ENCODE measurements around the gene LIN37. TPM values are rescaled to one million over a fixed set of nuclear protein-coding genes. Genes with fewer than 3 reads are reported as not detected.

LIN37 gene
- total and polyA plus RNA-seq, 7 donors, result 3.1 to 26.8 (median 14.5) TPM

GRCh38 chr19:35790981-35791813 lies 42.8 kb downstream of the LIN37 start:
- DNase-seq (no peak), ATAC-seq (peak in 1 of 4 donors; percentile 43)
- H3K36me3 ChIP-seq (ENCODE audit: insufficient read depth in 1 of 2, low read depth in 1 of 2), result no peaks in the 10 kb centered on the region
- 52 to 61% (median 55%) methylated on average over 17 to 20 of the region's 20 CpGs for WGBS, 3 donors
- H3K4me1 ChIP-seq, result no peaks in the 10 kb centered on the region
- no peaks in the 10 kb centered on the region for H3K9me3 ChIP-seq
- intact Hi-C loops (cut with DNase I), result no loop called here
- no peak overlapping the region for H3K27ac ChIP-seq
- H3K4me3 ChIP-seq, result no peak overlapping the region
- peaks cover 0 to 6% (median 0%) of the 10 kb centered on the region in 3 donors for H3K27me3 ChIP-seq (ENCODE audit: insufficient read depth in 3 of 3, low read length in 2 of 3)
- no peak for TF ChIP-seq CTCF (IDR thresholded peaks at IDR 0.05)

- Histone ChIP-seq H3K4me3 (no peak overlapping the region), H3K27me3 (ENCODE audit: insufficient read depth in 3 of 3, low read length in 2 of 3) (peaks cover 0 to 12% (median under 1%) of the 10 kb centered on the region in 3 donors), H3K27ac (no peak overlapping the region), H3K4me1 (no peaks in the 10 kb centered on the region), H3K36me3 (ENCODE audit: insufficient read depth in 1 of 2, low read depth in 1 of 2) (no peaks in the 10 kb centered on the region), H3K9me3 (no peaks in the 10 kb centered on the region)
- ATAC-seq (no peak), DNase-seq (no peak)
- TF ChIP-seq CTCF (IDR thresholded peaks at IDR 0.05), result no peak
- intact Hi-C loops (cut with DNase I), result no loop called here
- 85 to 86% (median 85%) methylated on average over 9 of the region's 9 CpGs for WGBS, 3 donors
Observed at GRCh38 chr19:35791814-35792279, 43.5 kb downstream of the LIN37 start.

GRCh38 chr19:35792312-35792711 lies 43.9 kb downstream of the LIN37 start:
- intact Hi-C loops (cut with DNase I), result no loop called here
- H3K27me3 ChIP-seq (ENCODE audit: insufficient read depth in 3 of 3, low read length in 2 of 3), result peaks cover 0 to 17% (median 3%) of the 10 kb centered on the region in 3 donors
- H3K36me3 ChIP-seq (ENCODE audit: insufficient read depth in 1 of 2, low read depth in 1 of 2), result no peaks in the 10 kb centered on the region
- TF ChIP-seq CTCF (IDR thresholded peaks at IDR 0.05), result no peak
- no peaks in the 10 kb centered on the region for H3K4me1 ChIP-seq
- H3K27ac ChIP-seq, result no peak overlapping the region
- no peak for ATAC-seq
- H3K9me3 ChIP-seq, result no peaks in the 10 kb centered on the region
- no peak overlapping the region for H3K4me3 ChIP-seq
- DNase-seq, result no peak
- 77 to 82% (median 79%) methylated on average over 15 of the region's 15 CpGs for WGBS, 3 donors

GRCh38 chr19:35792888-35793287 lies 44.5 kb downstream of the LIN37 start:
- intact Hi-C loops (cut with DNase I), result no loop called here
- 65 to 81% (median 72%) methylated on average over 8 of the region's 8 CpGs for WGBS, 3 donors
- H3K36me3 ChIP-seq (ENCODE audit: insufficient read depth in 1 of 2, low read depth in 1 of 2), result no peaks in the 10 kb centered on the region
- H3K27me3 ChIP-seq (ENCODE audit: insufficient read depth in 3 of 3, low read length in 2 of 3), result peaks cover 0 to 22% (median 7%) of the 10 kb centered on the region in 3 donors
- H3K4me3 ChIP-seq, result no peak overlapping the region
- no peaks in the 10 kb centered on the region for H3K9me3 ChIP-seq
- H3K27ac ChIP-seq, result no peak overlapping the region
- no peak for TF ChIP-seq CTCF (IDR thresholded peaks at IDR 0.05)
- no peaks in the 10 kb centered on the region for H3K4me1 ChIP-seq
- ATAC-seq (no peak), DNase-seq (no peak)

All from psoas muscle (tissue), 8 donors.